Glutamatergic neuron (in vitro differentiated cells): ENCODE measurements around the gene TAOK3. TPM values are rescaled to one million over a fixed set of nuclear protein-coding genes. Genes with fewer than 3 reads are reported as not detected.

ENCODE experiments used
- DNase-seq: peaks from one replicate; pipeline ENCODE4 v3.0.0; 2022
- H3K27ac Mint-ChIP-seq: one replicate; pipeline ENCODE4 v1.8.0; 2020; ENCODE audit warnings: mild to moderate bottlenecking, mixed read lengths, inconsistent platforms; ENCODE audit not compliant: unreplicated experiment
- H3K27me3 Mint-ChIP-seq: one replicate; pipeline ENCODE4 v1.8.0; 2020; ENCODE audit warnings: mild to moderate bottlenecking, moderate library complexity, mixed read lengths, inconsistent platforms; ENCODE audit not compliant: unreplicated experiment
- H3K36me3 Mint-ChIP-seq: one replicate; pipeline ENCODE4 v1.8.0; 2020; ENCODE audit warnings: mild to moderate bottlenecking, mixed read lengths, inconsistent platforms; ENCODE audit not compliant: unreplicated experiment
- H3K4me1 Mint-ChIP-seq: one replicate; pipeline ENCODE4 v1.8.0; 2020; ENCODE audit warnings: mild to moderate bottlenecking, low read depth, mixed read lengths, inconsistent platforms; ENCODE audit not compliant: unreplicated experiment
- H3K4me3 Mint-ChIP-seq: one replicate; pipeline ENCODE4 v1.8.0; 2020; ENCODE audit warnings: mild to moderate bottlenecking, mixed read lengths, inconsistent platforms; ENCODE audit not compliant: unreplicated experiment
- H3K9me3 Mint-ChIP-seq: one replicate; pipeline ENCODE4 v1.8.0; 2020; ENCODE audit warnings: mild to moderate bottlenecking, moderate library complexity, mixed read lengths, inconsistent platforms; ENCODE audit not compliant: unreplicated experiment
- total RNA-seq: library from RNA; stranded (reverse); fragmentation: NEBNext Ultra II Directional; extraction: Animal tissue kit (Norgen Biotek cat#: 25700); gene quantifications from one replicate; pipeline ENCODE4 v1.2.1, GENCODE V29; 2021; ENCODE audit not compliant: unreplicated experiment
- TF ChIP-seq, protein P1 (sequence below): fragments of 200-600 bp; sonication (generic); IDR thresholded peaks from one replicate; pipeline ENCODE4 v1.5.0; 2021; ENCODE audit not compliant: partially characterized antibody, unreplicated experiment

The TAOK3 gene
- total RNA-seq, 1 donor from 2014 or later, result 13.1 TPM

DNA sequence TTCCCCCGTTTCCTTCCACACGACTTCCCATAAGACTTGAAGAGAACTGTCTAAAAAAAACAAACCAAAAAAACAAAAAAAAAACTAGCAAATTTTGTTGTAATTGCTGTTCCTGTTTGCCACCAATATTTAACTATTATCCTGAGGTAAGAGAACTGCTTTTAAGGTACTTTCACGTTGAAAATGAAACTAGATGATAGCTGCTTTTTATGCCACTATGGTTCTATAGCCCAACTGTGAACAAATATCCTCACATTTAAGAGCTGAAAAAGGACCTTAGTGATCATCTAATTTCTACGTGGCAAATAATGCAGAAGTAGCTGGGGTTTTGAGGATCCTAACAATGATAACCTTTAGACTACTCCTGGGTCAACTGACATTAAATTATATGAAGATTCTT lies 98.6 kb downstream of the TAOK3 start:
- no peaks in the 10 kb centered on the region for H3K36me3 Mint-ChIP-seq

GRCh38 chr12:118271770-118272417 lies 100.8 kb downstream of the TAOK3 start:
- DNase-seq, result no peak
- no peaks in the 10 kb centered on the region for H3K9me3 Mint-ChIP-seq
- no peaks in the 10 kb centered on the region for H3K36me3 Mint-ChIP-seq
- TF ChIP-seq, protein P1, sequence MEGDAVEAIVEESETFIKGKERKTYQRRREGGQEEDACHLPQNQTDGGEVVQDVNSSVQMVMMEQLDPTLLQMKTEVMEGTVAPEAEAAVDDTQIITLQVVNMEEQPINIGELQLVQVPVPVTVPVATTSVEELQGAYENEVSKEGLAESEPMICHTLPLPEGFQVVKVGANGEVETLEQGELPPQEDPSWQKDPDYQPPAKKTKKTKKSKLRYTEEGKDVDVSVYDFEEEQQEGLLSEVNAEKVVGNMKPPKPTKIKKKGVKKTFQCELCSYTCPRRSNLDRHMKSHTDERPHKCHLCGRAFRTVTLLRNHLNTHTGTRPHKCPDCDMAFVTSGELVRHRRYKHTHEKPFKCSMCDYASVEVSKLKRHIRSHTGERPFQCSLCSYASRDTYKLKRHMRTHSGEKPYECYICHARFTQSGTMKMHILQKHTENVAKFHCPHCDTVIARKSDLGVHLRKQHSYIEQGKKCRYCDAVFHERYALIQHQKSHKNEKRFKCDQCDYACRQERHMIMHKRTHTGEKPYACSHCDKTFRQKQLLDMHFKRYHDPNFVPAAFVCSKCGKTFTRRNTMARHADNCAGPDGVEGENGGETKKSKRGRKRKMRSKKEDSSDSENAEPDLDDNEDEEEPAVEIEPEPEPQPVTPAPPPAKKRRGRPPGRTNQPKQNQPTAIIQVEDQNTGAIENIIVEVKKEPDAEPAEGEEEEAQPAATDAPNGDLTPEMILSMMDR, result no peak
- no peaks in the 10 kb centered on the region for H3K4me1 Mint-ChIP-seq
- H3K4me3 Mint-ChIP-seq, result no peak overlapping the region
- no peaks in the 10 kb centered on the region for H3K27me3 Mint-ChIP-seq
- no peak overlapping the region for H3K27ac Mint-ChIP-seq

More for the DNA sequence above, 98.6 kb downstream of the TAOK3 start:
- no peak for DNase-seq
- Mint-ChIP-seq H3K4me3 (no peak overlapping the region), H3K4me1 (no peaks in the 10 kb centered on the region), H3K9me3 (no peaks in the 10 kb centered on the region), H3K27ac (no peak overlapping the region), H3K27me3 (no peaks in the 10 kb centered on the region)
- TF ChIP-seq, protein P1, result no peak

DNA sequence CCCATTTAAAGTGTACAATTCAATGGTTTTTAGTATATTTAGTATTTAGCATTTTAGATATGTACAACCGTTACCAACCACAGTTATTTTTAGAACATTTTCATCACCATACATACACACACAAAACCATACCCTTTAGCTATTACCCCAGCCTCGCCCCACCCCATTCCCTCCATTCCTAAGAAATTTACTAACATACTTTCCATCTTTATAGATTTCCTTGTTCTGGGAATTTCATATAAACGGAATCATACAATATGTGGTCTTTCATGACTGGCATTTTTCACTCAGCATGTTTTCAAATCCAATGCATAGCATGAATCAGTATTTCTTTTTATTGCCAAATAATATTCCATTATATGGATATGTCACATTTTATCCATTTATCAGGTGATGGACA lies 101.5 kb downstream of the TAOK3 start:
- Mint-ChIP-seq H3K4me1 (no peaks in the 10 kb centered on the region), H3K27ac (no peak overlapping the region), H3K27me3 (no peaks in the 10 kb centered on the region), H3K4me3 (no peak overlapping the region), H3K36me3 (no peaks in the 10 kb centered on the region), H3K9me3 (no peaks in the 10 kb centered on the region)
- DNase-seq, result no peak
- TF ChIP-seq, protein P1, result no peak

GRCh38 chr12:118269806-118270205 lies 102.9 kb downstream of the TAOK3 start:
- no peak for DNase-seq
- Mint-ChIP-seq H3K4me1 (no peaks in the 10 kb centered on the region), H3K27ac (no peak overlapping the region), H3K27me3 (no peaks in the 10 kb centered on the region), H3K36me3 (no peaks in the 10 kb centered on the region), H3K4me3 (no peak overlapping the region), H3K9me3 (no peaks in the 10 kb centered on the region)
- TF ChIP-seq, protein P1, result no peak

GRCh38 chr12:118259079-118259478 lies 113.6 kb downstream of the TAOK3 start:
- Mint-ChIP-seq H3K27me3 (peaks cover 4% of the 10 kb centered on the region), H3K9me3 (no peaks in the 10 kb centered on the region), H3K36me3 (no peaks in the 10 kb centered on the region), H3K4me3 (no peak overlapping the region), H3K27ac (no peak overlapping the region), H3K4me1 (no peaks in the 10 kb centered on the region)
- no peak for DNase-seq
- TF ChIP-seq, protein P1, result no peak
